ENCODE results near the gene ISCU. TPM values are rescaled to one million over a fixed set of nuclear protein-coding genes. Genes with fewer than 3 reads are reported as not detected.

ISCU gene
- total and polyA plus RNA-seq, 9 of the 15 experiments (the other 6 are each of a cell fraction or from before 2014, with no cell fraction given) = 15.9 to 92.5 (median 77.3) TPM

- TF ChIP-seq MEIS2 (IDR thresholded peaks at IDR 0.05; ENCODE audit: partially characterized antibody) = peak; percentile 93
- peak; percentile 74 for TF ChIP-seq BHLHE40 (IDR thresholded peaks at IDR 0.05; ENCODE audit: low read length)
- no peak for TF ChIP-seq ZNF408 (CRISPR knock-in tag; IDR thresholded peaks at IDR 0.05; ENCODE audit: low read depth)
- TF ChIP-seq E2F6 (IDR thresholded peaks at IDR 0.05; ENCODE audit: borderline replicate concordance in 1 of 2, extremely low read depth in 1 of 2, insufficient read depth in 1 of 2, insufficient read length in 1 of 2, low read depth in 1 of 2, low read length in 1 of 2, poor library complexity in 1 of 2, severe bottlenecking in 1 of 2) = peak; percentile 31 to 60
- TF ChIP-seq EP400 (IDR thresholded peaks at IDR 0.05) = peak; percentile 71; the same call in 1 of the 2 replicates
- TF ChIP-seq TCF7 (IDR thresholded peaks at IDR 0.05; ENCODE audit: borderline replicate concordance) = no peak
- TF ChIP-seq ARID4B (CRISPR knock-in tag; IDR thresholded peaks at IDR 0.05) = peak; percentile 46; the same call in 1 of the 2 replicates
- TF ChIP-seq, protein P1, sequence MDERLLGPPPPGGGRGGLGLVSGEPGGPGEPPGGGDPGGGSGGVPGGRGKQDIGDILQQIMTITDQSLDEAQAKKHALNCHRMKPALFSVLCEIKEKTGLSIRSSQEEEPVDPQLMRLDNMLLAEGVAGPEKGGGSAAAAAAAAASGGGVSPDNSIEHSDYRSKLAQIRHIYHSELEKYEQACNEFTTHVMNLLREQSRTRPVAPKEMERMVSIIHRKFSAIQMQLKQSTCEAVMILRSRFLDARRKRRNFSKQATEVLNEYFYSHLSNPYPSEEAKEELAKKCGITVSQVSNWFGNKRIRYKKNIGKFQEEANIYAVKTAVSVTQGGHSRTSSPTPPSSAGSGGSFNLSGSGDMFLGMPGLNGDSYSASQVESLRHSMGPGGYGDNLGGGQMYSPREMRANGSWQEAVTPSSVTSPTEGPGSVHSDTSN (CRISPR knock-in tag; IDR thresholded peaks at IDR 0.05; ENCODE audit: low read depth) = no peak
- TF ChIP-seq, protein P1 (tag; conservative IDR thresholded peaks at IDR 0.05; ENCODE audit: low read depth) = peak; percentile 92
- TF ChIP-seq HDAC1 (IDR thresholded peaks at IDR 0.05) = 0 out of 4 replicates have a peak, but pooled peaks of 1 of the 2 experiments have one; percentile 46
- TF ChIP-seq RB1 (IDR thresholded peaks at IDR 0.05; ENCODE audit: low read depth) = no peak
- TF ChIP-seq NONO (IDR thresholded peaks at IDR 0.05; ENCODE audit: low read depth in 2 of 2, low read length in 1 of 2) = peak in 1 of 2 experiments; percentile 36; a peak in 1 of 4 replicates
- TF ChIP-seq MYC (IDR thresholded peaks at IDR 0.05; ENCODE audit: low read depth, low read length) = peak; percentile 91
- no peak for TF ChIP-seq MYC (CRISPR knock-in tag; IDR thresholded peaks at IDR 0.05; ENCODE audit: borderline replicate concordance, low read depth)
- peak in 1 of 3 experiments; percentile 42 for TF ChIP-seq YY1 (IDR thresholded peaks at IDR 0.05; ENCODE audit: borderline replicate concordance in 1 of 3, control insufficient read depth in 1 of 3, extremely low read depth in 1 of 3, insufficient read depth in 3 of 3, insufficient read length in 1 of 3, insufficient replicate concordance in 2 of 3, low read depth in 1 of 3, low read length in 2 of 3)
- peak in 1 of 2 experiments; percentile 20; a peak in 1 of 4 replicates for TF ChIP-seq SIX5 (IDR thresholded peaks at IDR 0.05; ENCODE audit: borderline replicate concordance in 1 of 2, insufficient read depth in 1 of 2, low read depth in 1 of 2, low read length in 2 of 2)
Measured at GRCh38 chr12:108531929-108532848, 30.2 kb upstream of the ISCU start (continued).
